IPS DF 6.9 (cell line): ENCODE results near the gene GIPC1.
"Not testable (repeated sequence)": the region's sequence is repeated elsewhere in the genome, so short reads cannot be mapped to it uniquely, and the experiment has no call there.

Source experiments
- DNase-seq: peaks from one replicate; pipeline ENCODE4 v3.0.0-alpha.2; 2013; ENCODE audit warnings: low read depth, low spot score
- H3K27ac ChIP-seq: one replicate; pipeline ENCODE4 v1.5.1; 2013; ENCODE audit warnings: low read length, control low read depth
- H3K27me3 ChIP-seq: 2 replicates; pipeline ENCODE4 v1.6.1; 2013; ENCODE audit warnings: mild to moderate bottlenecking, low read length; ENCODE audit not compliant: control insufficient read depth, insufficient read depth
- H3K36me3 ChIP-seq: 2 replicates; pipeline ENCODE4 v1.6.1; 2013; ENCODE audit warnings: low read length; ENCODE audit not compliant: control insufficient read depth, insufficient read depth
- H3K4me1 ChIP-seq: 2 replicates; pipeline ENCODE4 v1.6.1; 2013; ENCODE audit warnings: low read length; ENCODE audit not compliant: control insufficient read depth, insufficient read depth
- H3K4me3 ChIP-seq: 2 replicates; pipeline ENCODE4 v1.5.1; 2013; ENCODE audit warnings: mild to moderate bottlenecking, low read length
- H3K9me3 ChIP-seq: 2 replicates; pipeline ENCODE4 v1.6.1; 2013; ENCODE audit warnings: low read length, inconsistent platforms; ENCODE audit not compliant: control insufficient read depth, insufficient read depth
- WGBS: extraction: QIAGEN DNeasy Blood & Tissue Kit; methylation state at CpG from one replicate; pipeline ENCODE4 v1.1.7; 2013; ENCODE audit warnings: mixed read lengths, missing lambda C conversion rate; ENCODE audit not compliant: insufficient read length, insufficient coverage; 5-methylcytosine and 5-hydroxymethylcytosine counted together

The GIPC1 gene, protein sequence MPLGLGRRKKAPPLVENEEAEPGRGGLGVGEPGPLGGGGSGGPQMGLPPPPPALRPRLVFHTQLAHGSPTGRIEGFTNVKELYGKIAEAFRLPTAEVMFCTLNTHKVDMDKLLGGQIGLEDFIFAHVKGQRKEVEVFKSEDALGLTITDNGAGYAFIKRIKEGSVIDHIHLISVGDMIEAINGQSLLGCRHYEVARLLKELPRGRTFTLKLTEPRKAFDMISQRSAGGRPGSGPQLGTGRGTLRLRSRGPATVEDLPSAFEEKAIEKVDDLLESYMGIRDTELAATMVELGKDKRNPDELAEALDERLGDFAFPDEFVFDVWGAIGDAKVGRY

DNA sequence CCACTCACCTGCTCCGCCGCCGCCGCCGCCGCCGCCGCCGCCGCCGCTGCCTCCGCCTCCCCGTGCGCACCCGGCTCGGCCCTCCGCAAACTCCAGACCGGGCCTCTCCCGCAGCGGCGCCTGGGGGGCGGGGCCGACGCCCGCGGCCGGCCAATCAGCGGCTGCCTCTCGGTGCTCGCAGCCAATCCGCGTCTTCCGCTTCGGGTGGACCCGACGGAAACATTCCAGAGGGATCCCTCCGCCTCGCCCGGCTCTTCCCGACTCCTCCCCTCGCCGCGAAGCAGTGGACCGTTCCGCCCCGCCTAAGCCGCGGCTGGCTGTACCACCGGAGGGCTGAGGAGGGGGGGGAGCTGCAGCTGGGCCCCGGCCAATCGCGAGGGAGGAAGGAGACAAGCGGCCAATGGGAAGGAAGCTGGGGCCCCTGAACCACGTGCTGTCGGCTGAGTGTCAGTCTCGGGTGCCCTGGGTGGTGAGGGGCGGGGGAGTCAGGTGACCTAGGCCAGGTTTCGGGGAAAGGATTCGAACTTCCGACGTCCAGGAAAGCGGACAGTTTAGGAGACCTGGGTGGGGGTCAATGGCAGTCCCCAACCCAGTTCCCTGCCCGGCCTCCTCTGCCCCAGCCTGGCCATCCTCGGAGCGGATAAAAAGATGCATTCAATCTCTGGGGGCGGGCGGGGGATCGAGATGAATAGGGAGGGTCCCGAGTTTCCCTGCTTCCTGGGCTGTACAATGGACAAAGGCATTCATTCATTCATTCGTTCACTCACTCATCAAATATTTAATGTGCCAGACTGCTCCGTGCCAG is at the start of gene GIPC1:
TSS of gene GIPC1 (minus strand) at position 99 of the 805 bp plus-strand sequence. CDS start 13,151 bp downstream, outside the sequence.
- peaks cover 2% of the 10 kb centered on the region; the same call in 1 of the 2 replicates for H3K4me1 ChIP-seq
- no peaks in the 10 kb centered on the region for H3K9me3 ChIP-seq
- H3K36me3 ChIP-seq = no peaks in the 10 kb centered on the region
- no CpG with 5 or more reads among the region's 71 CpGs for WGBS
- no peak within 1 kb of the TSS for H3K27ac ChIP-seq
- DNase-seq = peak; percentile 99
- H3K27me3 ChIP-seq = no peaks in the 10 kb centered on the region
- peak within 1 kb of the TSS; percentile 81 for H3K4me3 ChIP-seq

DNA sequence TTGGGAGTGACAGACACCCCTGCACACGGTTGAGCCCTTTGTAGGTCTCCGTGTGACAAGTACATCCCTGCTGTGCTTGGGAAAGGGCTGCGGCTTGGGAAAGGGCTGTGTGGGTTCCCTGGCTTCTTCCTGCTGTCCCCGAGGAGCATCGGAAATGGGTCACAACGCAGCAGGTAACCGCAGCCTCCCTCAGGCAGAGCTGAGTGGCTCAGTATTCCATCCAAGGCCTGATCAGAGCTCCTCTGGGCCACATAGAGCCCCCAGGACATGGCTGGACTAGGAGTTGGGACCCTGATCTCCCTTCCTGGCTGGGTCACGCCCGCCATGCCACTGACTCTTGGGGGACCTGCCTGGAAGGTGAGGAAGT is 49.8 kb upstream of the GIPC1 start:
- whole genome bisulfite sequencing = no CpG with 5 or more reads among the region's 9 CpGs
- H3K9me3 ChIP-seq = no peaks in the 10 kb centered on the region
- no peak overlapping the region for H3K27ac ChIP-seq
- no peaks in the 10 kb centered on the region for H3K27me3 ChIP-seq
- H3K36me3 ChIP-seq = no peaks in the 10 kb centered on the region
- DNase-seq = no peak
- no peak overlapping the region for H3K4me3 ChIP-seq
- 0 out of 2 replicates have a peak, but pooled peaks cover 1% of the 10 kb centered on the region for H3K4me1 ChIP-seq

DNA sequence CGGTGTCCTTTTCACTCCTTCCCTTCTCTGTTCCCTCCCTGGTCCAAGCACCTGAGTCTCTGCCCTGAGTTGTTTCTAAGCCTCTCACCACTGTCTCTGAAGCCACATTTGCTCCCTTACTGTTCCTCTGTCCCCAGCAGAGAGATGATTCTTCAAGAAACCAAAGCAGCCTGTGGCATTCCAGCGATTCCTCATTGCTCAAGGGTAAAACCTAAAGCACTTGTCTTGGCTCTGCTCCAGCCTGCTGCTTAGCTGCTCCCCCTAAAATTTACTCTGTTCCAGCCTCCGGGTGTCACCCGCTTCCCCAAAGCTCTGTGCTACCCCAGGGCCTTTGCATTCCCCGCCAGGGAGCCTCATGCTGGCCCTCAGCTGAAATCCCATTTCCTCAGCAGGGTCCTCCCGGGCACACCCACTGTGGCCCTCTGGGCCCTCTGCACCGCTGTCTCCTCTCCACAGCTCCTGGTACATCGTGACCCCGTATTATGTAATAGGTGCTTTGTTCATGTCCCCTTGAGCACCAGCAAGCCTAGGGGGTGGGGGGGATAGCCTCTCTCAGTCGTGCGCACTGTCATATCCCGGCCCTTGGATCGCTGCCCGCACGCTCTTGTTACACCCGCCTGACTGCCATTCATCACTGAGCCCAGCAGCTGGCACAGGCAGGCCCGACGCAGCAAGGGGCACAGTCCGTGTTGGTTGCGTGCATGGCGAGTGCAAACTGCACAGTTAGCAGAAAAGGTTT is 49.2 kb upstream of the GIPC1 start:
- WGBS = no CpG with 5 or more reads among the region's 21 CpGs
- Histone ChIP-seq H3K4me3 (no peak overlapping the region), H3K4me1 (0 out of 2 replicates have a peak, but pooled peaks cover 1% of the 10 kb centered on the region), H3K27me3 (no peaks in the 10 kb centered on the region), H3K27ac (no peak overlapping the region), H3K9me3 (no peaks in the 10 kb centered on the region), H3K36me3 (no peaks in the 10 kb centered on the region)
- DNase-seq = no peak

DNA sequence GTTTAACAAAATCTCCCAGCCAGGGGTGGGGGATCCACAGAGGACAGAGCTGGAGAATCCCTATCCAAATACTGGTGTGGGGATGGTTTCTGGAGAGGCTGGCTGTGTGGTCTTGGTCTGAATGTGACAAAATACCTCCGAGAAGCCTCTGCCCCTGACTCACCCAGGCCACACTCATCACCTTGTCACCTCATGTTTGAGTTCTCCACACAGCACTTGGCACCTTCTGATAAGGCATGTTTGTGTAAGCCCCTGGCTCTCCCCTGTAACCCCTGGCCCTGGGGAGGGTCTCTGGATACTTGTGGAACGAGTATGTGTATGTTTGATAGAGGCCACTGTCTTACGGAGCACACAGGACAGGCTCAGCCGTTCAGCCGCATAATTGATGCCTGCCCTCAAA is 48.1 kb upstream of the GIPC1 start:
- H3K4me1 ChIP-seq = 0 out of 2 replicates have a peak, but pooled peaks cover 1% of the 10 kb centered on the region
- no peak for DNase-seq
- H3K36me3 ChIP-seq = no peaks in the 10 kb centered on the region
- H3K9me3 ChIP-seq = no peaks in the 10 kb centered on the region
- no peak overlapping the region for H3K4me3 ChIP-seq
- no peaks in the 10 kb centered on the region for H3K27me3 ChIP-seq
- no peak overlapping the region for H3K27ac ChIP-seq
- WGBS = no CpG with 5 or more reads among the region's 5 CpGs

DNA sequence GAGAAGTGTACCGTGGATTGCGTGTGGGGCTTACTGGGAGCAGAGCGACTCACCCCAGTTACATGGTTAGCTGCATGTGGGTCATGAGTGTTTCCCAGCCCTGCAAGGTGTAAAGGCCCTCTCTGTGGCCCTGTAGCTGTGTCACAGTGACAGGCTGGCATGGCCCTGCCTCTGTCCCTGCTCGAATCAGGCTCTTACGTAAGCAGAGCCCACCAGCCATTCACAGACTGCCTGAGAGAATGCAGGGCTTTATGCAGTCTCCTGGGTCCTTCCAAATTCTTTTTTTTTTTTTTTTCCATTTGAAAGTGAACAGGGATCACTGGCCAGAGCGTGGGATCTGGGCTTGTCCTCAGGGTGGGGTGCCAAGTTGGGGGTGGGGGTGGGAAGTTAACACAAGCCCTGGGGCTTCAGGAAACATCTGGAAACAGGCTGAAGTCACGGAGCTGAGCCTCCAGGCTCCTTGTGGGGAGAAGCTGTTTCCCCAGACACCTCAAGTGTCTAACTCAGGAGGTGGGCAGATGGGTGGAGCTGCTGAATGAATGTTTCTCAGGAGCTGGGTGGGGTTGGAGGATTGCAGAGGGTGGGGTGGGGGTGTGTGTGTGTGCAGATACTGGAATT is 46.9 kb upstream of the GIPC1 start:
- Histone ChIP-seq H3K27ac (no peak overlapping the region), H3K9me3 (no peaks in the 10 kb centered on the region), H3K4me3 (no peak overlapping the region), H3K36me3 (no peaks in the 10 kb centered on the region), H3K27me3 (no peaks in the 10 kb centered on the region), H3K4me1 (0 out of 2 replicates have a peak, but pooled peaks cover 1% of the 10 kb centered on the region)
- no CpG with 5 or more reads among the region's 7 CpGs for WGBS
- no peak for DNase-seq

DNA sequence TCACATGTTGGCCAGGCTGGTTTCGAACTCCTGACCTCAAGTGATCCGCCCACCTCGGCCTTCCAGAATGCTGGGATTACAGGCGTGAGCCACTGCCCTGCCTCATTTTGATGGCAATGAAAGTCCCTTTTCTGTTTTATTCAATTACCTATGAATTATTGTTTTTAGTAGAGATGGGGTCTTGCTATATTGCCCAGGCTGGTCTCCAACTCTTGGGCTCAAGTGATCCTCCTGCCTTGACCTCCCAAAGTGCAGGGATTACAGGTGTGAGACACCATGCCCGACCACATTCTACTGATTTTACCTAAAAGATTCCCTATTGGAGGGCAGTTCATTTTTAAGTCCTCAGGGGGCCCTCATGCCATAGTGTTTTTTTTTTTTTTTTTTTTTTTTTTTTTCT is 46.1 kb upstream of the GIPC1 start:
- not testable (repeated sequence) for H3K9me3 ChIP-seq, H3K27me3 ChIP-seq, H3K36me3 ChIP-seq, H3K4me3 ChIP-seq, H3K27ac ChIP-seq, H3K4me1 ChIP-seq, DNase-seq
- no CpG with 5 or more reads among the region's 5 CpGs for WGBS

DNA sequence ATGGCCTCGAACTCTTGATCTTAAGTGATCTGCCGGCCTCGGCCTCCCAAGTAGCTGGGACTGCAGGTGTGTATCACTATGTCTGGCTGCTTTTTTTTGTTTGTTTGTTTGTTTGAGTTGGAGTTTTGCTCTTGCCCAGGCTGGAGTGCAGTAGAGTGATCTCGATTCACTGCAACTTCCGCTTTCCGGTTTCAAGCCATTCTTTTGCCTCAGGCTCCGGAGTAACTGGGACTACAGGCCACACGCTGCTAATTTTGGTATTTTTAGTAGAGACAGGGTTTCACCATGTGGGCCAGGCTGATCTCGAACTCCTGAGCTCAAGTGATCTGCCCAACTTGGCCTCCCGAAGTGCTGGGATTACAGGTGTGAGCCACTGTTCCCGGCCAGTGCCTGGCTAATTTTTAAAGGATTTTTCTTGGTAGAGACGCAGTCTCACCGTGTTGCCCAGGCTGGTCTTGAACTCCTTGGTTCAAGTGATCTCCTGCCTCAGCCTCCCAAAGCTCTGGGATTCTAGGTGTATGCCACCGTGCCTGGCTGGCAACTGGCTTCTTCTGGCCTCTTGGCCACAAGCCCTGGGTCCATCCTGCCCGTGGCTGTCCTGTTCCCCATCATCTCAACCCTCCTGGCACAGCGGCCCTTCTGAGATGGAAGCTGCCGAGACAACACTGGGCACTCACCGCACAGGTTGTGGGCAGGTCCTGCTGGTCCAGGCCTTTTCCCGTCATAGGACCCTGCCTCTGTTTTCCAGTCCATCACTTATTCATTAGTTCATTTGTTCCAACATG is 45.0 kb upstream of the GIPC1 start:
- no peaks in the 10 kb centered on the region for H3K9me3 ChIP-seq
- H3K27ac ChIP-seq = no peak overlapping the region
- H3K27me3 ChIP-seq = no peaks in the 10 kb centered on the region
- DNase-seq = no peak
- no peaks in the 10 kb centered on the region for H3K36me3 ChIP-seq
- H3K4me1 ChIP-seq = peaks cover 6% of the 10 kb centered on the region; the same call in 1 of the 2 replicates
- no peak overlapping the region for H3K4me3 ChIP-seq
- no CpG with 5 or more reads among the region's 19 CpGs for WGBS

DNA sequence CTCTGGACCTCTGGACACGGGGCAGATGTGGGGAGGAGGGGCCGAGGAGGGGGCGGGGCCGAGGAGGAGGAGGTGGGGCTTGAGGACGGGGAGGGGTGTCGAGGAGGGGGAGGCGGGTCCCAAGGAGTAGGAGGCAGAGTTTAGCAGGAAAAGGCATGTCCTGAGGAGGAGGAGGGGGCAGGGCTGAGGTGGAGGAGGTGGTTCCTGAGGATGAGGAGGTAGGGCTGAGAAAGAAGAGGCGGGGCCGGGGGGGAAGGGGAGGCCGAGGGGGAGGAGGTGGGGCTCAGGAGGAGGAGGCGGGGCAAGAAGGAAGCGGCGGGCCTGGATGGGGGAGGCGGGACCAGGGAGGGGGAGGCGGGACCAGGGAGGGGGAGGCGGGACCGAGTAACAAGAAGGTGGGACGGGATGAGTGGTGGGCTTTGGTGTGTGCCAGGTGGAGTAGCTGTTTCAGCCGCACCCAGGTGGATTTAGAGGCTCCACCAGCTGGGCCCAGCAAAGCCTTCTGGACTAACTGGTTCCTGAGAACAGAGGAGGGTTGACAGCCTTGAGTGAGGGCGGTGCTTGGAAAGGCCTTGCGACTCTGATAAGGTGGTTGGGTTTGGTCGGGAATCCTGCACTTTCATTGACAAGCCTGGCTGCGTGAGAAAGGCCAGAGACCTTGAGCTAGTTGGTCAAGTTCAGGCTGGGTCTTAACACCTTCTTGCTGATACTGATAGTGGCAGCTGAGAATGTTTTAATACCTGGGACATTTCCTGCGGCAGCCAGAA is 41.2 kb upstream of the GIPC1 start:
- Histone ChIP-seq H3K4me3 (no peak overlapping the region; the same call in 1 of the 2 replicates), H3K27ac (no peak overlapping the region), H3K36me3 (no peaks in the 10 kb centered on the region), H3K4me1 (peaks cover 5% of the 10 kb centered on the region; the same call in 1 of the 2 replicates), H3K27me3 (no peaks in the 10 kb centered on the region), H3K9me3 (no peaks in the 10 kb centered on the region)
- no CpG with 5 or more reads among the region's 24 CpGs for WGBS
- DNase-seq = peak; percentile 90

DNA sequence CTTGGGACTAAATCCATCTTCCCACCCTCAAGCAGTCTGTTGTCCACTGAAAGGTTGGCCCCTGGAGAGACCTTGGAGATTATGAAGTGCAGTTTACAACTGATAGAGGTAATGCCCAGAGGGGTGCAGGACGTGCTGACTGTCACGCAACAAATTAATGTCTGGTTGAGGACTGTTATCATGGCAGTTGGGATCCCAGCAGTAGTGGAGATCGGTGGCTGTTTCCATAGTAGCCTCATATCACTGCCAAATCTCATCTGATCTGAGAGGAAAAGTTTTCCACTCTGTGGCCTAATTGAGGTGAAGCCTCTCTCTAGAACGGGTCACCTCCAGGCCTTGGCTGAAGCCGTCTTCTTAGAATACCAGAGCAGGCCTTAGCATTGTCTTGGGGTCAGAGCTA is 37.5 kb upstream of the GIPC1 start:
- H3K9me3 ChIP-seq = no peaks in the 10 kb centered on the region
- H3K4me1 ChIP-seq = peaks cover 5% of the 10 kb centered on the region; the same call in 1 of the 2 replicates
- WGBS = no CpG with 5 or more reads among the region's 5 CpGs
- no peaks in the 10 kb centered on the region for H3K36me3 ChIP-seq
- no peak overlapping the region for H3K27ac ChIP-seq
- no peak overlapping the region for H3K4me3 ChIP-seq
- DNase-seq = no peak
- H3K27me3 ChIP-seq = no peaks in the 10 kb centered on the region
